Omental fat pad (tissue), 4 donors: ENCODE measurements around the gene ATP9A. TPM values are rescaled to one million over a fixed set of nuclear protein-coding genes. Genes with fewer than 3 reads are reported as not detected.
"Not testable (repeated sequence)": the region's sequence is repeated elsewhere in the genome, so short reads cannot be mapped to it uniquely, and the experiment has no call there.

Source experiments
- ATAC-seq: fragments of 150-250 bp; one replicate; pipeline ENCODE4 v1.9.1; 2016; ENCODE audit warnings: mild to moderate bottlenecking, moderate library complexity; ENCODE audit not compliant: low FRiP score
- DNase-seq: peaks from one replicate; pipeline ENCODE4 v3.0.0-alpha.2; 2019; ENCODE audit warnings: low spot score
- CTCF ChIP-seq, 3 donors: fragments of 450-650 bp; IDR thresholded peaks; one replicate each; pipeline ENCODE4 v1.5.1; 2016 to 2017; ENCODE audit warnings: antibody characterized with exemption in 3 of 3, mild to moderate bottlenecking in 3 of 3, moderate library complexity in 2 of 3
- total RNA-seq, 4 donors: library from RNA; depleted of rRNA; stranded (reverse); fragments of >200 nt; gene quantifications; one replicate each; pipeline ENCODE4 v1.1.0, GENCODE V29; 2016

The ATP9A gene
- 100 to 1,000 TPM in 1 of 4 donors, 10 to 100 TPM in 3; 16.7 to 129 (median 55.0) TPM for total RNA-seq

GRCh38 chr20:51767867-51768758 is at the start of gene ATP9A:
Gene ATP9A (minus strand): TSS chr20:51768390. CDS start chr20:51768369, 21 bp downstream.
- DNase-seq (no peak), ATAC-seq (peak; percentile 47)
- no peak for TF ChIP-seq CTCF (IDR thresholded peaks at IDR 0.05)

DNA sequence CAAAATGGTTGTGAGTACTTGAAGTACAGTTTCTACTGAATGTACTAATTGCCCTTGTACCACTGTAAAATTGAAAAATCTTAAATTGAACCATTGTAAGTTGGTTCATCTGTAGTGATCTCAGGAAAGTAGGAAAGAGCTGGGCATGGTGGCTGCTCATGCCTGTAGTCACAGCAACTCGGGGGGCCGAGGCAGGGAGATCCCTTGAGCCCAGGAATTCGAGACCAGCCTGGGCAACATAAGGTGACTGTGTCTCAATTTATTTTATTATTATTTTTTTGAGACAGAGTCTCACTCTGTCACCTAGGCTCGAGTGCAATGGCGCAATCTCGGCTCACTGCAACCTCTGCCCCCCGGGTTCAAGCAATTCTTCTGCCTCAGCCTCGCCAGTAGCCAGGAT is 48.7 kb upstream of the ATP9A start:
- ATAC-seq, DNase-seq: not testable (repeated sequence)

- TF ChIP-seq CTCF (IDR thresholded peaks at IDR 0.05) = no peak
- ATAC-seq = no peak
- DNase-seq = no peak
Measured at GRCh38 chr20:51815383-51816076, 47.3 kb upstream of the ATP9A start.

DNA sequence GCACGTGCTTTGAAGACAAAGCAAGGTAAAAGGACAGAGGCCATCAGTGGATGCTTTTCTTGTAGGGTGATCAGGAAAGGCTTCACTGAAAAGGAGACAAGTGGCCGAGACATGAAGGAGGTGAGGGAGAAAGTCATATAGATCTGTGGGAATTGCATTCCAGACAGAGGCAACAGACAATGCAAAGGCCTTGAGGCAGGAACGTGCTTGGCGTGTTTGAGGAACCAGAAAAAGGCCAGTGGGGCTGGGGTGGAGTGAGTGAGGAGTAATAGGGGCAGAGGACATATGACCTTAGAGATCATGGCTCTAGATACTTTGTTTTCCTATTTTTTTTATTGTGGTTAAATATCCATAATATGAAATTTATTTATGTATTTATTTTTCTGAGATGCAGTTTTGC is 44.7 kb upstream of the ATP9A start:
- no peak for DNase-seq
- no peak for ATAC-seq
- TF ChIP-seq CTCF (IDR thresholded peaks at IDR 0.05) = no peak

DNA sequence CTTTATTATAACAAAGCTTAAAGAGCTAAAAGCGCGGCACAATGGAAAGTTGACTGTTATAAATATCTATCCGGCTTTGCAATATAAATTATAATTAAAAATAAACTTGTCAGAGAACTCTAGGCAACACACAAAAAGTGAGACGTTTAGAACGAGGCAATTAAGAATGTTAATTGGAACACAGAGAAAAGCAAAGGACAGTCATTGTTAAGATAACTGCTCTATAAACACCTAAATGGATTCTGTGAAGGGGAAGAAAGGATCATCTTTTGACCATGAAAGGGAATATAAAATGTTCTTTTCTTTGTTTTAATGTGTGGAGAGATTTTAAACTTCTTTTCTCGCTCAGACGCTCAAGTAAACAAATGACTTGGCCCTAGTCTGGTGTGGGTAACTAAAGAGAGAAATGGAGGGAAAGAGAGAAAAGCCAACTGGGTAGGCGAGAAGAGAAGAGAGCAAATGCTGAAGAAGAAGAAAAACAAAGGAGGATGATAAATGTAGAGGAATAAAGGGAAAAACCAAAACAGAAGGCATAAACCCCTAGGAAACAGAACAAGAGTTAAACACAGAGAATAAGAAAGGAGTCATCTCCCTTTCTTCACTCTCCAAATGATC is 43.4 kb upstream of the ATP9A start:
- DNase-seq (no peak), ATAC-seq (no peak)
- TF ChIP-seq CTCF (IDR thresholded peaks at IDR 0.05) = no peak

DNA sequence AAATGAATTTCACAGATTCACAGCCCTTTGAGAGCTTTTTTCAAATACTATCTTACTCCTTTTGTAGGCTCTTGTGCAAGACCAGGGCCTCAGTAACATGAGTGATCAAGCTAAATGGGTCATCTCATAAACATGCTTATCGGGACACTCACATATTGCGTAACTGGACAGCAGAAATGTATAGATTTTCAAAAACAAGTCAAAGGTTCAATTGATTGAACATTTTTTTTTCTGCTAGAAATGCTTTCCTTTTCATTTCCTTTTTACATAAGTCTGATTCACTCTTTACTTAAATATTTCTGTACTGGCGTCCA is 42.8 kb upstream of the ATP9A start:
- no peak for DNase-seq
- no peak for TF ChIP-seq CTCF (IDR thresholded peaks at IDR 0.05)
- ATAC-seq = no peak
